H1 (cell line): ENCODE data around the gene KRTAP10-3. TPM values are rescaled to one million over a fixed set of nuclear protein-coding genes. Genes with fewer than 3 reads are reported as not detected.

Experiments
- CEBPB ChIP-seq: IDR thresholded peaks from 2 replicates; pipeline ENCODE4 v1.6.1; 2012; ENCODE audit warnings: low read depth, low read length
- CHD1 ChIP-seq: IDR thresholded peaks from 2 replicates; pipeline ENCODE4 v1.6.1; 2012; ENCODE audit warnings: low read depth, low read length, improper control_type of control experiment
- CHD2 ChIP-seq: IDR thresholded peaks from 2 replicates; pipeline ENCODE4 v1.6.1; 2012; ENCODE audit warnings: low read length, improper control_type of control experiment
- E2F6 ChIP-seq: IDR thresholded peaks from 2 replicates; pipeline ENCODE4 v1.6.1; 2012; ENCODE audit warnings: inconsistent platforms
- KDM5A ChIP-seq: fragments of 200-600 bp; IDR thresholded peaks from 2 replicates; pipeline ENCODE4 v1.7.1; 2012; ENCODE audit warnings: mild to moderate bottlenecking, low read length, inconsistent platforms, mixed read lengths
- RXRA ChIP-seq: IDR thresholded peaks from 2 replicates; pipeline ENCODE4 v1.6.1; 2011; ENCODE audit warnings: low read depth, mild to moderate bottlenecking, low read length, moderate library complexity; ENCODE audit not compliant: insufficient read depth
- SIN3A ChIP-seq, 2 experiments: IDR thresholded peaks in 1 of 2; conservative IDR thresholded peaks in 1 of 2; 2 replicates each; pipeline ENCODE4 v1.6.1; 2011 to 2012; ENCODE audit warnings: low read length in 2 of 2, improper control_type of control experiment in 1 of 2, low read depth in 1 of 2, mild to moderate bottlenecking in 1 of 2
- SP2 ChIP-seq: IDR thresholded peaks from 2 replicates; pipeline ENCODE4 v1.6.1; 2012; ENCODE audit warnings: mild to moderate bottlenecking, low read length, inconsistent platforms
- SRF ChIP-seq: IDR thresholded peaks from 2 replicates; pipeline ENCODE4 v1.6.1; 2011; ENCODE audit warnings: mild to moderate bottlenecking, low read depth, low read length, moderate library complexity
- TAF1 ChIP-seq: IDR thresholded peaks from 2 replicates; pipeline ENCODE4 v1.6.1; 2011; ENCODE audit warnings: mild to moderate bottlenecking, low read depth, low read length
- YY1 ChIP-seq: IDR thresholded peaks from 2 replicates; pipeline ENCODE4 v1.6.1; 2011; ENCODE audit warnings: low read depth, mild to moderate bottlenecking, low read length
- polyA plus RNA-seq, 7 experiments: library from polyadenylated mRNA; depleted of rRNA in 3 of 7; stranded (reverse) in 5 of 7; unstranded in 2 of 7; fragments of >200 nt in 5 of 7; fragments of 200-250 nt in 2 of 7; gene quantifications; 1 replicate in 5 of 7; 2 replicates in 1 of 7; 4 replicates in 1 of 7; pipeline versions ENCODE4 v1.2.1 to v1.2.3, GENCODE V29; 2011 to 2013; ENCODE audit warnings: missing spikeins in 2 of 7, mixed read lengths in 2 of 7
- total RNA-seq: library from RNA; stranded (reverse); fragmentation: NEBNext Ultra II Directional; extraction: Animal tissue kit (Norgen Biotek cat#: 25700); gene quantifications from 2 replicates; pipeline ENCODE4 v1.2.1, GENCODE V29; 2021

Gene KRTAP10-3
- total and polyA plus RNA-seq, 2 of the 8 experiments (the other 6 are each of a cell fraction or from before 2014, with no cell fraction given): not detected

GRCh38 chr21:44517175-44517899 is 41.3 kb downstream of the KRTAP10-3 start (continued):
- TF ChIP-seq YY1 (no peak), CHD1 (no peak), CHD2 (peak; percentile 52; the same call in 1 of the 2 replicates), RXRA (no peak), TAF1 (no peak), CEBPB (no peak), SP2 (no peak), SIN3A (conservative IDR thresholded peaks at IDR 0.05 in 1 of 2, IDR thresholded peaks at IDR 0.05 in 1 of 2; ENCODE audit: low read depth in 1 of 2, low read length in 2 of 2) (no peak), KDM5A (no peak), SRF (no peak), E2F6 (0 out of 2 replicates have a peak, but pooled peaks have one; percentile 38)
